ENCODE results near the gene EXOC3.

The EXOC3 gene

DNA sequence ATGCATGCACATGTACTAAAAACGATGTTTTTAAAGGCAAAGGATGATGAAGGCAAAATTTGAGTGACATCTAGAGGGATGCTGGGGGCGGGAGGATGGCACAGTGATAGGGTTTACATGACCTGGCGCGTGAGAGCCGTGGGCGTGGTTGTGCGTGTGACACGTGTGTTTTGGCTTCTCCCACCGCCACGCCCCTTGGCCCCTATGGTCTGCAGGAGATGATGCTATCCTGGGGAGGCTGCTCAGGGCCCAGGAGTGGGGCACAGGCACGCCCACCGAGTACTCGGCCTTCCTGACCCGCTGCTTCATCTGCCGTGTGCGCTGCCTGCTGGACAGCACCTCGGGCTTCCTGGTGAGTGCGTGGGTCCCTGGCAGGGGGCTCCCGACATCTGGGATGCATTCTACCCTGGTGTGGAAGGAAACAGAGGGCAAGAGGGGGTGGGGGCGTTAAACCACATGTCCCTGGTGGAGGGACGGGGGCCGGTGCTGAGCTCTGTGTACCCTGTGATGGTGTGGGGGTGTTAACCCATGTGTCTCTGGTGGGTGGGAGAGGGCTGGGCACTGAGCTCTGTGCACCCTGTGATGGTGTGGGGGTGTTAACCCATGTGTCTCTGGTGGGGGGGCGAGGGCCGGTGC, 19.2 kb upstream of the EXOC3 start:
- Mint-ChIP-seq H3K36me3 (ENCODE audit: low read depth) (no peaks in the 10 kb centered on the region), H3K9me3 (no peaks in the 10 kb centered on the region), H3K27ac (no peak overlapping the region), H3K4me1 (peaks cover 9% of the 10 kb centered on the region), H3K4me3 (no peak overlapping the region), H3K27me3 (ENCODE audit: low read depth) (no peaks in the 10 kb centered on the region)
- TF ChIP-seq, protein P1, sequence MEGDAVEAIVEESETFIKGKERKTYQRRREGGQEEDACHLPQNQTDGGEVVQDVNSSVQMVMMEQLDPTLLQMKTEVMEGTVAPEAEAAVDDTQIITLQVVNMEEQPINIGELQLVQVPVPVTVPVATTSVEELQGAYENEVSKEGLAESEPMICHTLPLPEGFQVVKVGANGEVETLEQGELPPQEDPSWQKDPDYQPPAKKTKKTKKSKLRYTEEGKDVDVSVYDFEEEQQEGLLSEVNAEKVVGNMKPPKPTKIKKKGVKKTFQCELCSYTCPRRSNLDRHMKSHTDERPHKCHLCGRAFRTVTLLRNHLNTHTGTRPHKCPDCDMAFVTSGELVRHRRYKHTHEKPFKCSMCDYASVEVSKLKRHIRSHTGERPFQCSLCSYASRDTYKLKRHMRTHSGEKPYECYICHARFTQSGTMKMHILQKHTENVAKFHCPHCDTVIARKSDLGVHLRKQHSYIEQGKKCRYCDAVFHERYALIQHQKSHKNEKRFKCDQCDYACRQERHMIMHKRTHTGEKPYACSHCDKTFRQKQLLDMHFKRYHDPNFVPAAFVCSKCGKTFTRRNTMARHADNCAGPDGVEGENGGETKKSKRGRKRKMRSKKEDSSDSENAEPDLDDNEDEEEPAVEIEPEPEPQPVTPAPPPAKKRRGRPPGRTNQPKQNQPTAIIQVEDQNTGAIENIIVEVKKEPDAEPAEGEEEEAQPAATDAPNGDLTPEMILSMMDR (IDR thresholded peaks at IDR 0.05; ENCODE audit: unreplicated experiment in 3 of 3): no peak

DNA sequence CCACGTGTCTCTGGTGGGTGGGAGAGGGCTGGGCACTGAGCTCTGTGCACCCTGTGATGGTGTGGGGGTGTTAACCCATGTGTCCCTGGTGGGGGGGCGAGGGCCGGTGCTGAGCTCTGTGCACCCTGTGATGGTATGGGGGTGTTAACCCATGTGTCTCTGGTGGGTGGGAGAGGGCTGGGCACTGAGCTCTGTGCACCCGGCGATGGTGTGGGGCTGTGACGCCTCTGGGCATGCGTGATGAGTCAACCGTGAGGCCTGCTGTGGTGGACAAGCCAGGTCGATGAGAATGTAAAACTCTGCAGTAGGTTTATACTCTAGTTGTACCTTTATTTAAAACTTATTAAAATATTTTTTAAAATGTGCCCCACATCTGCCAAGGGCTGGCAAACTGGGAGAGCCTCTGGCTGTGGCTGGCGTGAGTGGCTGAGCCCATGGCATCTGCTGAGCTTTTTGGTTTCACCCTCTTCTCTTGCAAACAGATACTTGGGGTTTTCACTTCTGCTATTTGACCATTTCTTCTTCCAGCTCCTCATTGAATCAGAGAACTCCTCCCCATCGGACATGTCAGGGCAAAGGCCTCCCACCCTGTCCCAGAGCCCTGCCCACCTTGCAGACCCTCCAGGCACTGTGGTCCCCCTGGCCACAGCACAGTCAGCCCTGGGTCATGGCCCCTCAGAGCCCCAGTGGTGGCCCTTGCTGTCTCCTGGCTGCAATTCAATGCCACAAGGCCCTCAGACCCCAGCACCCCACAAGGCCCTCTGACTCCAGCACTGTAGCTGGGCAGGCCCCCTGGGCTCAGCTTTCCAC, 18.5 kb upstream of the EXOC3 start:
- H3K27me3 Mint-ChIP-seq (ENCODE audit: low read depth): no peaks in the 10 kb centered on the region
- no peaks in the 10 kb centered on the region for H3K36me3 Mint-ChIP-seq (ENCODE audit: low read depth)
- peaks cover 9% of the 10 kb centered on the region for H3K4me1 Mint-ChIP-seq
- no peaks in the 10 kb centered on the region for H3K9me3 Mint-ChIP-seq
- no peak overlapping the region for H3K4me3 Mint-ChIP-seq
- H3K27ac Mint-ChIP-seq: no peak overlapping the region
- TF ChIP-seq, protein P1 (IDR thresholded peaks at IDR 0.05; ENCODE audit: unreplicated experiment in 3 of 3): no peak

DNA sequence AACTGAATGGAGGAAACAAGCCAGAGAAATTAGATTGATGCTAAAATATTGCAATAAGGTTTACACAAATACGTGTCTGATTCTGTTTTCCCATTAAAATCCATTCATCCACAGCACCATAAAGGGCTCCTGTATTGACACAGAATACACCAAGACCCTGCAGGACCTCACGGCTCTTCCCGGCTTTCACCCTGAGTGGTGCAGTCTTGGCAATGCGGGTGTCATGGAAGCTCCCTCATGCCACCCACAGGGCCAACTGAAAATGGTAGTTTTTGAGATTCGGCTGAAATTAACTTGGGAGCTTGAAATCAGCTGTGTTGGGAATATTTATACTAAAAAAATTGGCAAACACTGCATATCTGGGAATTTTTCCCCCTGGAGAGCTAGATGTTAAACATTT, 17.3 kb upstream of the EXOC3 start:
- Mint-ChIP-seq H3K9me3 (no peaks in the 10 kb centered on the region), H3K4me3 (no peak overlapping the region), H3K36me3 (ENCODE audit: low read depth) (peaks cover 3% of the 10 kb centered on the region), H3K27me3 (ENCODE audit: low read depth) (no peaks in the 10 kb centered on the region), H3K27ac (no peak overlapping the region), H3K4me1 (peaks cover 15% of the 10 kb centered on the region)
- TF ChIP-seq, protein P1 (IDR thresholded peaks at IDR 0.05; ENCODE audit: unreplicated experiment in 3 of 3): no peak

DNA sequence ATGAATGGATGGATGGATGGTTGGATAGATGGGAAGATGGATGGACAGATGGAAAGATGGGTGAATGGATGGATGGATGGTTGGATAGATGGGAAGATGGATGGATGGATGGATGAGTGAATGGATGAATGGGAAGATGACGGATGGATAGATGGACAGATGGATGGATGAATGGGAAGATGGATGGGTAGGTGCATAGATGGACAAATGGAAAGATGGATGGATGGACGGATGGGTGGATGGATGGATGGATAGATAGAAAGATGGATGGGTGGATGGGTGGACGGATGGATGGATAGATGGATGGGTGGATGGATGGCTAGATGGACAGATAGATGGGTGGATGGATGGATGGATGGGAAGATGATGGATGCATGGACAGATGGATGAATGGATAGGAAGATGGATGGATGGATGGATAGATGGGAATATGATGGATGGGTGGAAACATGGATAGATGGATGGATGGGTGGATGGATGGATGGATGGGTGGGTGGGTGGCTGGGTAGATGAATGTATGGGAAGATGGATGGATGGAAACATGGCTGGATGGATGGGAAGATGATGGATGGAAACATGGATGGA, 16.5 kb upstream of the EXOC3 start:
- H3K4me1 Mint-ChIP-seq: peaks cover 15% of the 10 kb centered on the region
- no peak overlapping the region for H3K27ac Mint-ChIP-seq
- H3K36me3 Mint-ChIP-seq (ENCODE audit: low read depth): peaks cover 3% of the 10 kb centered on the region
- TF ChIP-seq, protein P1 (IDR thresholded peaks at IDR 0.05; ENCODE audit: unreplicated experiment in 3 of 3): no peak
- no peaks in the 10 kb centered on the region for H3K9me3 Mint-ChIP-seq
- H3K27me3 Mint-ChIP-seq (ENCODE audit: low read depth): no peaks in the 10 kb centered on the region
- no peak overlapping the region for H3K4me3 Mint-ChIP-seq

- no peaks in the 10 kb centered on the region for H3K27me3 Mint-ChIP-seq (ENCODE audit: low read depth)
Measured at GRCh38 chr5:427415-428087, 15.4 kb upstream of the EXOC3 start.

More at GRCh38 chr5:427415-428087, 15.4 kb upstream of the EXOC3 start:
- TF ChIP-seq, protein P1 (IDR thresholded peaks at IDR 0.05; ENCODE audit: unreplicated experiment in 3 of 3): no peak
- Mint-ChIP-seq H3K9me3 (no peaks in the 10 kb centered on the region), H3K27ac (no peak overlapping the region), H3K36me3 (ENCODE audit: low read depth) (peaks cover 3% of the 10 kb centered on the region), H3K4me3 (no peak overlapping the region), H3K4me1 (peaks cover 15% of the 10 kb centered on the region)

All from nephron (organoid).